Measurements from ENCODE around the gene FOXQ1. TPM values are rescaled to one million over a fixed set of nuclear protein-coding genes. Genes with fewer than 3 reads are reported as not detected.
A peak's percentile ranks its signal among the peaks of the same experiment; 100 is the strongest.

Gene FOXQ1
- total and polyA plus RNA-seq, 2 of the 13 experiments (the other 11 are each of a cell fraction or from before 2014, with no cell fraction given) = 35.2 to 39.8 TPM

- TF ChIP-seq ZNF24 (IDR thresholded peaks at IDR 0.05) (peak; percentile 54; the same call in 1 of the 2 replicates), RERE (CRISPR knock-in tag; IDR thresholded peaks at IDR 0.05; ENCODE audit: low read depth) (peak; percentile 83; the same call in 1 of the 2 replicates), ZNF709 (CRISPR knock-in tag; IDR thresholded peaks at IDR 0.05) (peak; percentile 76; the same call in 1 of the 2 replicates), ZNF552 (CRISPR knock-in tag; IDR thresholded peaks at IDR 0.05; ENCODE audit: borderline replicate concordance) (peak; percentile 96), ZNF614 (CRISPR knock-in tag; IDR thresholded peaks at IDR 0.05; ENCODE audit: borderline replicate concordance) (peak; percentile 96), ZBTB37 (CRISPR knock-in tag; IDR thresholded peaks at IDR 0.05) (no peak), FOXC1 (CRISPR knock-in tag; IDR thresholded peaks at IDR 0.05; ENCODE audit: borderline replicate concordance) (peak; percentile 94), THAP7 (CRISPR knock-in tag; IDR thresholded peaks at IDR 0.05) (peak; percentile 83), ZFP37 (CRISPR knock-in tag; IDR thresholded peaks at IDR 0.05; ENCODE audit: borderline replicate concordance) (peak; percentile 29; the same call in 1 of the 2 replicates), ZNF253 (CRISPR knock-in tag; IDR thresholded peaks at IDR 0.05; ENCODE audit: borderline replicate concordance) (no peak; the same call in 1 of the 2 replicates), HMGXB3 (CRISPR knock-in tag; IDR thresholded peaks at IDR 0.05; ENCODE audit: borderline replicate concordance) (peak; percentile 71), ZFP90 (CRISPR knock-in tag; IDR thresholded peaks at IDR 0.05; ENCODE audit: borderline replicate concordance) (peak; percentile 90; the same call in 1 of the 2 replicates), ZNF605 (CRISPR knock-in tag; IDR thresholded peaks at IDR 0.05) (peak; percentile 92; the same call in 1 of the 2 replicates), ZNF788 (CRISPR knock-in tag; IDR thresholded peaks at IDR 0.05; ENCODE audit: borderline replicate concordance) (peak; percentile 98; the same call in 1 of the 2 replicates)
These were observed at the start of gene FOXQ1 (continued) for GRCh38 chr6:1311400-1312202.
